Measurements from ENCODE around the gene NCOR1. TPM values are rescaled to one million over a fixed set of nuclear protein-coding genes. Genes with fewer than 3 reads are reported as not detected.
"Not testable (repeated sequence)": the region's sequence is repeated elsewhere in the genome, so short reads cannot be mapped to it uniquely, and the experiment has no call there.

NCOR1 gene
- total RNA-seq, 8 experiments from 2014 or later: 35.3 to 132 (median 64.3) TPM

DNA sequence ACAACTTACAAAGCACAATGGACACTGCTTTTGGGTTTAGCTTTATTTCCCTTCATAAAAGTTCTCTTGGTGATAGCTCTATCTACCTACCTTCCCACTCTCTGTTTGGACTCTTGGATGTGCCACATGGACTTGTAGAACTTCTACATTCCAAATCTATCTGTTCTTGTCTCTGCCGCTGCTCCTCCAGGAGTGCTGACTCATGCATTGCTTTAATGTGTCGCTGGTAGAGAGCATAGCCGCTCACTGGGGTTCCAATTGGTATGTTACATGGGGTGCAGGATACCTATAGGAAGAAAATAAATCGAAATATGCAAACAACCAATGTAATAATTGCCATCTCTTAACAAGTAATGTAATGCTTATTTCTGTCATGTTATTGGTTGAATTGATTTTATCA is 123.6 kb downstream of the NCOR1 start:
- in situ Hi-C loops (cut with MboI; ENCODE audit: low pct_unique_long_range_greater_than_20kb in 2 of 9, low sequenced_read_pairs in 9 of 9, unreplicated experiment in 9 of 9): no loop called here
- no peak for ATAC-seq (replicated peaks in 6 of 8)
- Histone ChIP-seq H3K4me3 (no peak overlapping the region), H3K27ac (no peak overlapping the region), H3K4me1 (replicated peaks in 1 of 2) (no peaks in the 10 kb centered on the region)
- WGBS, 10 experiments: 74 to 100% (median 88%) methylated on average over 2 to 4 of the region's 4 CpGs

DNA sequence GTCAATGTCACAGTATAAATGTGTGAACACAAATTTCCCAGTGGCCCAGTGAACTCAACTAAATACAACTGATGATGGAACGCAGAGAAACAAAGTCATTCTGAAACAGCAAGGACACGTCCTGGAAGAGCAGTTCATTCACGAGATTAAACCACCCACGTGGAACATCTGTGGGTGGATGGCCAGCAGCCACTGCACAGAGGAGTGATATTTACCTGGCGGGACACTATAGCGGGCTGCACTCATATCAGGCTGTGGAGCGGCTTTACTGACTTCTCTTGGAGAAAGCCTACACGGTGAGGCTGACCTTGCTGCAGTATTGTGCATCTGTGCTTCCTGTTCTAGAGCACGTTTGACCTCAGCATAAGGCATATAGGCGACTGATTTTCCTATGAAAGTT is 128.4 kb downstream of the NCOR1 start:
- Histone ChIP-seq H3K4me1 (replicated peaks in 1 of 2) (no peaks in the 10 kb centered on the region), H3K27ac (no peak overlapping the region), H3K4me3 (no peak overlapping the region)
- no peak for ATAC-seq (replicated peaks in 6 of 8)
- 60 to 100% (median 95%) methylated on average over 1 to 7 of the region's 10 CpGs; no CpG with 5 or more reads in 2 of the 10 experiments for WGBS, 10 experiments
- in situ Hi-C loops (cut with MboI; ENCODE audit: low pct_unique_long_range_greater_than_20kb in 2 of 9, low sequenced_read_pairs in 9 of 9, unreplicated experiment in 9 of 9): no loop called here

DNA sequence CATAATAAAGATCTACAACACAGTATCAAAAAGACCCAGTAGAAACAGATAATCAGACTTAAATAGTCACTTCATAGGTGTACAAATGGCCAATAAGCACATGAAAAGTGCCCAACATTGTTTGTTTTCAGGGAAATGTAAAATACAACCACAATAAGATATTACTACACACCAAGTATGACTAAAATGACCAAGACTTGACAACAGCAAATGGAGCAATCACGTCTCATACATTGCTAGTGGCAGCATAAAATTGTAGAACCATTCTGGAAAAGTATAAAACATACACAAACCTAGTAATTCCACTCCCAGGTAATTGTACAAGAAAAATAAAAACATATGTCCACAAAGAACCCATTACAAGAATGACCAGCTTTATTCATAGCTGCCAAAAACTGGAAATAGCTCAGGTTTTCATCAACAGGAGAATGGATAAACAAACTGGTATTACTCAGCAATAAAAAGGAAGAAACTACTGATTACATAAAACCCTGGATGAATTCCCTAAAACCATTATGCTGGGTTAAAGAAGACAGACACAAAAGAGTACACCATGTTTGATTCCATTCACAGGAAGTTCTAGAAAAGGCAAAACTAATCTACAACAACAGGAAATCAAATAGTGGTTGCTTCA is 130.2 kb downstream of the NCOR1 start:
- Histone ChIP-seq H3K27ac (no peak overlapping the region), H3K4me1 (replicated peaks in 1 of 2) (no peaks in the 10 kb centered on the region), H3K4me3 (no peak overlapping the region)
- peak in 1 of 8 experiments; percentile 44 for ATAC-seq (replicated peaks in 6 of 8)
- in situ Hi-C loops (cut with MboI; ENCODE audit: low pct_unique_long_range_greater_than_20kb in 2 of 9, low sequenced_read_pairs in 9 of 9, unreplicated experiment in 9 of 9): no loop called here
- WGBS, 10 experiments: 80 to 100% (median 100%) methylated on average over 1 of the region's 1 CpG; no CpG with 5 or more reads in 5 of the 10 experiments

DNA sequence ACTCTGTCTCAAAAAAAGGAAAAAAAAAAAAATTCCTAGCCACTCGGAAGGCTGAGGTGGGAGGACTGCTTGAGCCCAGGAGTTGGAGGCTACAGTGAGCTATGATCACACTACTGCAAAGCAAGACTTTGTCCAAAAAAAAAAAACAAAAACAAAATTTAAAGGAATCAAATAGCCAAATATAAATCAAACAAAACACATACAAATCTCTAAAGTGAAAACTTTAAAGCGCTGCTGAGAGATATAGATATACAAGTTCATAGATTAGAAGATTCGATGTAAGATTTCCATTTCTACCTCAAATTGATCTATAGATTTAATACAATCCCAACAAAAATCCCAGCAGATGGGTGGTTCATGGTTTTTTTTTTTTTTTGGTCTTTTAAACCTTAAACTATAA is 132.1 kb downstream of the NCOR1 start:
- Histone ChIP-seq H3K4me3 (no peak overlapping the region), H3K27ac (no peak overlapping the region), H3K4me1 (replicated peaks in 1 of 2) (no peaks in the 10 kb centered on the region)
- 86 to 100% (median 94%) methylated on average over 2 to 3 of the region's 3 CpGs; no CpG with 5 or more reads in 1 of the 10 experiments for WGBS, 10 experiments
- ATAC-seq (replicated peaks in 6 of 8): no peak
- in situ Hi-C loops (cut with MboI; ENCODE audit: low pct_unique_long_range_greater_than_20kb in 2 of 9, low sequenced_read_pairs in 9 of 9, unreplicated experiment in 9 of 9): no loop called here

DNA sequence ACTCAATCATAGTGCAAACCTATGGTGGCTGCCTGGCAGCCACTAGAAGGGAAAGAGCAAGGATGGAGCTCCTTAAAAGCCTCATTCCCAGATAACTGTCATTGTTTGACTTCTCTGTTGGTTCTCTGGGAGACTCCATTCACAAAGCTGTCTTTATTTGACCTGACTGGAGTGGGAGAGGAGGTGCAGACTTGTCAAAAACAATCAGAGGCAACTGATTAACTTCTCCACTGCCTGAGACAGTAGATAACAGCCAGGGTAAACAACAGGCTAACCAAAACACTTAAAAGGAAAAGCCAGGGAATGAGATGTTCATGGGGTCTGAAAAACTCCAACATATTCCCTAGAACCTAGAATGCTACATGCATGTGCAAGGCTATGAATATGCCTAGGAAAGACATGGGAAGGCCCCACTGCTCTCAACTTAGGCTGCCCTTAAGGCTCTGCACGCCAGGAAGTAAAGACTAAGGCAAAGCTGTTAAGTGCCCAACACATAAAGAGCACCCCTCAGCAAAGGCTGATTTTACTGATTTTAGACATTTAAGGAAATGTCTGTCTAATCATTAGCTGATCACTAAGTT is 133.7 kb downstream of the NCOR1 start:
- no peak for ATAC-seq (replicated peaks in 6 of 8)
- in situ Hi-C loops (cut with MboI; ENCODE audit: low pct_unique_long_range_greater_than_20kb in 2 of 9, low sequenced_read_pairs in 9 of 9, unreplicated experiment in 9 of 9): no loop called here
- WGBS, 10 experiments: 50 to 100% (median 100%) methylated on average over 1 of the region's 1 CpG; no CpG with 5 or more reads in 2 of the 10 experiments
- no peak overlapping the region for H3K4me3 ChIP-seq
- H3K27ac ChIP-seq: no peak overlapping the region
- no peaks in the 10 kb centered on the region for H3K4me1 ChIP-seq (replicated peaks in 1 of 2)

DNA sequence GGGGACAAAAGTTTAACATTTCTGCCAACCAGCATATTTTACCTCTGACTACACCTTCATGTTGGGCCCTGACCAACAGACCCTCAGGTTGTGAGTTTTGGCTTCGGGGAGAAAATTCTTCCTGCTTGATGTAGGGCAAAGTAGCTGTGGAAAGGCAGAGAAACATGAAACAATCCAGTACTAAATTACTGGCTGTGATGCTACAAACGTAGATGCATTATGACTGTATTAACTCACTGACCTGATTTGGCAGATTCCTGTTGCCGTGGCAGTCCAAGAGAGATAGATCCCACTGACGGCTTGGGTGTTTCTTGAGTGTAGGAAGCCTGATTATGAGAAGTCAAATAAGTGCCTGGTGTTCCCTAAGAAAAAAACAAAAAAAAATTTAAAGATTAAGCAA is 135.0 kb downstream of the NCOR1 start:
- WGBS, 10 experiments: 91 to 100% (median 100%) methylated on average over 1 to 4 of the region's 4 CpGs; no CpG with 5 or more reads in 1 of the 10 experiments
- in situ Hi-C loops (cut with MboI; ENCODE audit: low pct_unique_long_range_greater_than_20kb in 2 of 9, low sequenced_read_pairs in 9 of 9, unreplicated experiment in 9 of 9): no loop called here
- no peaks in the 10 kb centered on the region for H3K4me1 ChIP-seq (replicated peaks in 1 of 2)
- no peak overlapping the region for H3K27ac ChIP-seq
- ATAC-seq (replicated peaks in 6 of 8): no peak
- H3K4me3 ChIP-seq: no peak overlapping the region

DNA sequence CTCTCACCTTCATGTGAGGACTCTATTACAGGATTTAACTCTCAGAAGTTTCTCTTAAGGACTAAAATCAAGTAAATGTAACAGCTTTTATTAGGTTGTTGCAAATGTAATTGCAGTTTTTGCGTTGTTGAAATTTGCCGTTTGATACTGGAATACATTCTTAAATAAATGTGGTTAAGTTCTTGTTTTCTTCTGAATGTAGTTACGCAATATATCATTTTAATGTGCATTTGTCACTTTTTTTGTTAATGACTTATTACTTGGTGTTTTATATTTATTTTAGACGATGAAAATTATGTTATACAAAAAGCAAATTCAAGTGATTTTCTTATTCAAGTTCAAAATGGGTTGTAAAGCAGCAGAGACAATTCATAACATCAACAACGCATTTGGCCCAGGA is 139.4 kb downstream of the NCOR1 start:
- ATAC-seq (replicated peaks in 6 of 8): no peak
- WGBS, 10 experiments: 82 to 100% (median 95%) methylated on average over 1 to 5 of the region's 5 CpGs
- Histone ChIP-seq H3K27ac (no peak overlapping the region), H3K4me1 (replicated peaks in 1 of 2) (no peaks in the 10 kb centered on the region), H3K4me3 (no peak overlapping the region)
- in situ Hi-C loops (cut with MboI; ENCODE audit: low pct_unique_long_range_greater_than_20kb in 2 of 9, low sequenced_read_pairs in 9 of 9, unreplicated experiment in 9 of 9): no loop called here

DNA sequence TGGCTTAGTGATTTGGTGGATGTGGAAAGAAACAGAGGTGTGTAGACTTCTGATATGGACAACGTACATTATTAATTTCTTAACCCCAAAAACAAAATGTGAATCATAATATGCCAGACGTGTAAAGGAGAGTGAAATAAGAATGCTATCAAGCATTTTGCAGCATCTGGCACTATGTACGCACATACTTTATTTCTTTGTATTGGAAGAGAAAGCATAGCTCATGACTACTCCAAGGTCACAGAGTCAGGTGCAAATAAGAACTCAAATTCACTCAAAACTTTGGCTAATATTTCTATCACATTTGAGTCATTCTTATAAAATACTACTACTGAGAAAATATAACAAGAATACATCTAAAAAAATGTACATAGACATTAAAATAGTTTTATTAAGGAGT is 140.9 kb downstream of the NCOR1 start:
- WGBS, 10 experiments: 65 to 100% (median 98%) methylated on average over 1 to 3 of the region's 3 CpGs; no CpG with 5 or more reads in 2 of the 10 experiments
- no peak overlapping the region for H3K27ac ChIP-seq
- no peak overlapping the region for H3K4me3 ChIP-seq
- in situ Hi-C loops (cut with MboI; ENCODE audit: low pct_unique_long_range_greater_than_20kb in 2 of 9, low sequenced_read_pairs in 9 of 9, unreplicated experiment in 9 of 9): no loop called here
- no peaks in the 10 kb centered on the region for H3K4me1 ChIP-seq (replicated peaks in 1 of 2)
- no peak for ATAC-seq (replicated peaks in 6 of 8)

DNA sequence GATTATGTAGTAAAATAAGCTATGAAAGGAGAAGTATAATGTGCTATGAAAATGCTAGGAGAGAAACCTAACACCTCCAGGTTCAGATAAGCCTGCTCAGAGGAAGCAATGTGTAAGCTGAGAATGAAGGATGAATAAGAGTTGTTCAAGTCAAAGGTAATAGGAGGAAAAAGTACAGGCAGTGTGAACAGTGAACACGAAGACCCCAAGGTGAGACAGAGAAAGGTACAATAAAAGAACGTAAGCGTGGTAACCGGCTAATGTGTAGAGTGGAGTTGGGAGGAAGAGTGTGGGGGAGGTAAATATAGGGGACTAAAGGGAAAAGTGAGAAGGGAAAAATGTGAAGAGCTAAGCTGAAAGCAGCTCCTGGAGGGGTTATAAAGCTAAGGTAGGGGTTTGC is 141.5 kb downstream of the NCOR1 start:
- Histone ChIP-seq H3K4me3 (no peak overlapping the region), H3K27ac (no peak overlapping the region), H3K4me1 (replicated peaks in 1 of 2) (no peaks in the 10 kb centered on the region)
- ATAC-seq (replicated peaks in 6 of 8): no peak
- in situ Hi-C loops (cut with MboI; ENCODE audit: low pct_unique_long_range_greater_than_20kb in 2 of 9, low sequenced_read_pairs in 9 of 9, unreplicated experiment in 9 of 9): no loop called here
- 80 to 100% (median 96%) methylated on average over 4 of the region's 4 CpGs for WGBS, 10 experiments

DNA sequence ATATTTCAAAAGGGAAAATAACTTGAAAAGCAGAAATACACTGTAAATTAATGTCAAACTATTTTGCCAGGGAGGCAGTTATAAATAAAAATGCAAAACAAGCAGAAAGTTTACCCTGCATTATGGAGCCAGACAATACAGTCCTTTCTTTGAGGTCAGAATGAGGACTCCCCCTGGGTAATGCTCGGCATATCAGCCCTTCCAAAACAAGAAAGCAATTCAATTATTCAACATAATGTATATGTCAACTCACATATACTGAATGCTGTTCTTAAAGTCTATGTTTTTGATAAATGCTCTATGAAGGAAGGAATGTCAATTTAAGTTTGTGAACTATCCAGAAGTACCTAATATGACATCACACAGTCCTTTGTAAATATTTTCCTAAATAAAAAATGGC is 143.3 kb downstream of the NCOR1 start:
- H3K27ac ChIP-seq: no peak overlapping the region
- no peaks in the 10 kb centered on the region for H3K4me1 ChIP-seq (replicated peaks in 1 of 2)
- in situ Hi-C loops (cut with MboI; ENCODE audit: low pct_unique_long_range_greater_than_20kb in 2 of 9, low sequenced_read_pairs in 9 of 9, unreplicated experiment in 9 of 9): no loop called here
- no peak for ATAC-seq (replicated peaks in 6 of 8)
- no peak overlapping the region for H3K4me3 ChIP-seq
- 33 to 100% (median 86%) methylated on average over 1 of the region's 1 CpG; no CpG with 5 or more reads in 4 of the 10 experiments for WGBS, 10 experiments

DNA sequence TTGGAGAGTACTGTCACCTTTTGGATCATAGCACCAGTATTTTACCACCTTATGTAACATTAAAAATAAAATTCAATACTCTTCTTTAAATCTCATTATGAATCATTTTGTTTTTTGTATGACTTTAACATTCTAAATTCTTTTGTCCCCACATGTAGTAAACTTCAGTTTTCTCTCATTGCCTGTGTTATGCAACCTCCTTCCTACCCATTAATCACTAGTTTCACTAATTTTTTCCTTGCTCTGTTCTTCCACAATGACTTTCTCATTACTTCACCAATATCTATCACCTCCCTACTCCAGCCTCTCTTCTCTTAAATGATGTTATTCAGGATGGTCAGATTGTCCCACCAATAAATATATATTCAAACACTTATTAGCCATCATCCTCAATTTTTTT is 147.0 kb downstream of the NCOR1 start:
- Histone ChIP-seq H3K27ac (no peak overlapping the region), H3K4me3 (no peak overlapping the region), H3K4me1 (replicated peaks in 1 of 2) (no peaks in the 10 kb centered on the region)
- in situ Hi-C loops (cut with MboI; ENCODE audit: low pct_unique_long_range_greater_than_20kb in 2 of 9, low sequenced_read_pairs in 9 of 9, unreplicated experiment in 9 of 9): no loop called here
- ATAC-seq (replicated peaks in 6 of 8): no peak

DNA sequence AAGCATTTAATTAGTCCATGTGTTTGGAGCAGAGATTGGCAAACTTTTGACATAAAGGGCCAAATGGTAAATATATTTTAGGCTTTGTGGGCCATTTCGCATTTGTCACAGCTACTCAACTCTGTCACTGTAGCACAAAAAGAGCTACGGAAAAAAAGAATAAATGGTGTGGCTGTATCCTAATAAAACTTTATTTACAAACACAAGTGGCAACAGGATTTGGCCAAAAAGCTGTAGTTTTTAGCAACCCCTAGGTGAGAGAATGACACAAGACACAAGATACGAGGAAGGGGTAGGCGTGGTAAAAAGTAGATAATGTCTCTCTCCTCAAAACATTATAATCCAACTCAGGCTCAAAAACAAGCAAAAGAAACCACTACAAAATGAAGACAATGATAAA is 149.2 kb downstream of the NCOR1 start:
- Histone ChIP-seq H3K4me1 (replicated peaks in 1 of 2) (no peaks in the 10 kb centered on the region), H3K27ac (no peak overlapping the region), H3K4me3 (no peak overlapping the region)
- in situ Hi-C loops (cut with MboI; ENCODE audit: low pct_unique_long_range_greater_than_20kb in 2 of 9, low sequenced_read_pairs in 9 of 9, unreplicated experiment in 9 of 9): no loop called here
- WGBS, 10 experiments: 87 to 100% (median 94%) methylated on average over 2 to 4 of the region's 4 CpGs; no CpG with 5 or more reads in 1 of the 10 experiments
- no peak for ATAC-seq (replicated peaks in 6 of 8)

DNA sequence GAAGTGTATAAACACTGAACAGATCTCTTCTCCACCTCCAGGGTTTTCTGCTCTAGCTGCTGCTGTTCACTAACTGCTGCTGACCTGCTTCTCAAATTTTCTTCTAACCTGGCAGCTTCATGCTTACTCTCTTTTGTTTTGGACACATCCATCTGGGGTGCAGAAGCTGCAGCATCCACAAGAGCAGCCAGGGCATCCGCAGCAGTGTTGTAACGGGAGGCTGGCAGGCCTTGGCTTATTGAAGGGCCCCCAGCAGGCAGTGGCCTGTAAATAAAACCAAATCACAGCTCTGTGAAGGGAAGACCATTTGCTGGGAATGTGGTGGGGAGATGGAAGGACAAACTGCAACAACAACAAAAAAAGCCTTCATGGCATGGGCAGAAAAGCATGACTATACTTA is 153.7 kb downstream of the NCOR1 start:
- Histone ChIP-seq H3K4me3 (no peak overlapping the region), H3K27ac (no peak overlapping the region), H3K4me1 (replicated peaks in 1 of 2) (no peaks in the 10 kb centered on the region)
- ATAC-seq (replicated peaks in 6 of 8): no peak
- WGBS, 10 experiments: 100% methylated on average over 2 of the region's 2 CpGs; no CpG with 5 or more reads in 8 of the 10 experiments
- in situ Hi-C loops (cut with MboI; ENCODE audit: low pct_unique_long_range_greater_than_20kb in 2 of 9, low sequenced_read_pairs in 9 of 9, unreplicated experiment in 9 of 9): no loop called here

DNA sequence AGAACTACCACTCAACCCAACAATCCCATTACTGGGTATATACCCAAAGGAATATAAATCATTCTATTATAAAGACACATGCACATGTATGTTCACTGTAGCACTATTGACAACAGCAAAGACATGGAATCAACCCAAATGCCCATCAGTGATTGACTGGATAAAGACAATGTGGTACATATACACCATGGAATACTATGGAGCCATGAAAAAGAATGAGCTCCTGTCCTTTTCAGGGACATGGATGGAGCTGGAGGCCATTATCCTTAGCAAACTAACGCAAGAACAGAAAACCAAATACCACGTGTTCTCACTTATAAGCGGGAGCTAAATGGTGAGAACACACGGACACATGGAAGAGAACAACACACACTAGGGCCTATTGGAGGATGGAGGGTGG is 160.2 kb downstream of the NCOR1 start:
- H3K4me1 ChIP-seq (replicated peaks in 1 of 2); in situ Hi-C loops (cut with MboI; ENCODE audit: low pct_unique_long_range_greater_than_20kb in 2 of 9, low sequenced_read_pairs in 9 of 9, unreplicated experiment in 9 of 9); ATAC-seq (replicated peaks in 6 of 8); H3K4me3 ChIP-seq; H3K27ac ChIP-seq: not testable (repeated sequence)
- WGBS, 10 experiments: 60 to 92% (median 75%) methylated on average over 3 to 4 of the region's 4 CpGs; no CpG with 5 or more reads in 5 of the 10 experiments

Data from motor neuron (in vitro differentiated cells).